ENCODE measurements around the gene PDE4DIP. TPM values are rescaled to one million over a fixed set of nuclear protein-coding genes. Genes with fewer than 3 reads are reported as not detected.
"Not testable (repeated sequence)": the region's sequence is repeated elsewhere in the genome, so short reads cannot be mapped to it uniquely, and the experiment has no call there.

The PDE4DIP gene
- total and polyA plus RNA-seq, 4 donors = 131 to 249 (median 215) TPM

DNA sequence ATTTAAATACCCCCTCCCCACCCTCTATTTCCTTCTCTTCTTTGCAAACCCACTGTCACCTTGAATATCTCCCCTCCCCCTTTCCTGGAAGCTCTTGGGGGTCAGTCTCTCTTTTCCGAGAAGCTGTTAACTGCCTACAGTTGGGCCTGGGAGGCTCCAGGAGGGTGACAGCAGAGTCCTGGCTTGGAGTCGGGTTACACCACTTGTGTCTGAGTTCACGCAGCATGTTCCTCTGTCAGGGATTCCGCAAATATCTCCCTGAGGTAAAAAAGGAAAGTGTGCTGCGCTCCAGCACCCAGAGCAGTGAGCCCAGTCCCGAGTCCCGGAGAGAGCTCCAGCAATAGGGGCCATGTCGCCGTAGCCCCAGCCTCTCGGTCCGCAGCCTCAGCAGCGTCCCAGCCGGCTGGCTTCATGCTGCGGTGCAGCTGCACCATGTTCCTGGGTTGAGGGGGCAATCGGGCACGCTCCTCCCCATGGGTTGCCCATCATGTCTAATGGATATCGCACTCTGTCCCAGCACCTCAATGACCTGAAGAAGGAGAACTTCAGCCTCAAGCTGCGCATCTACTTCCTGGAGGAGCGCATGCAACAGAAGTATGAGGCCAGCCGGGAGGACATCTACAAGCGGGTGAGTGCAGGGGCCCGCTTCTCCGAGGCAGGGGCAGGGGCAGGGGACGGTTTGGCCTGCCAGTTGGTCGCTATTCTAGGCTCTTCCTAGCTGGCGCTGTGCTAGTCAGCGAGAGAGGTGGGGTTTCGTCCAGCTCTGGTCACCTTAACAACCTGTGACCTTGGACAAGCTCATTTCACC lies 45.2 kb downstream of the PDE4DIP start:
- not testable (repeated sequence) for H3K27me3 ChIP-seq (ENCODE audit: control insufficient read depth, insufficient read depth, low read length); H3K9me3 ChIP-seq (ENCODE audit: control insufficient read depth, insufficient read depth, low read length); H3K4me3 ChIP-seq (ENCODE audit: low read depth, low read length); DNase-seq (ENCODE audit: low read depth in 4 of 6, low spot score in 6 of 6); H3K36me3 ChIP-seq (ENCODE audit: control insufficient read depth, insufficient read depth, low read length); H3K27ac ChIP-seq (ENCODE audit: low read depth, low read length); H3K4me1 ChIP-seq (ENCODE audit: control insufficient read depth, insufficient read depth, low read length)
- no CpG with 5 or more reads among the region's 28 CpGs for WGBS (ENCODE audit: insufficient coverage)

DNA sequence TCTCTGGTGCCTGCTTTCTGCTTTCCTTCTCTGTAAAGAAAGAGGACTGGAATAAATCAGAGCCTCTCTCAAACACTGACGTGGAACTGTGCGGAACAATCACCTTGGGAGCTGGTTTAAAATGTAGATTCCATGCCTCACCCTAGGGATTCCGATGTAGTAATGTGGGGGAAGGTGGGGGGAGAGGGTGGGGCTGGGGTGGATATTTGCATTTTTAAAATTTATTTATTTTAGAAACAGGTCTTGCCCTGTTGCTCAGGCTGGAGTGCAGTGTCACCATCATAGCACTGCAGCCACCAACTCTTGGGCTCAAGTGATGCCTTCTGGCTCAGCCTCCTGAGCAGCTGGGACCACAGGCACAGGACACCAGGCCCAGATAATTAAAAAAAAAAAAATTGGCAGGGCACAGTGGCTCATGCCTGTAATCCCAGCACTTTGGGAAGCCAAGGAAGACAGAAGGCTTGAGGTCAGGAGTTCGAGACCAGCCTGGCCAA lies 45.9 kb downstream of the PDE4DIP start:
- not testable (repeated sequence) for DNase-seq (ENCODE audit: low read depth in 4 of 6, low spot score in 6 of 6); H3K4me1 ChIP-seq (ENCODE audit: control insufficient read depth, insufficient read depth, low read length); H3K9me3 ChIP-seq (ENCODE audit: control insufficient read depth, insufficient read depth, low read length); H3K4me3 ChIP-seq (ENCODE audit: low read depth, low read length); H3K36me3 ChIP-seq (ENCODE audit: control insufficient read depth, insufficient read depth, low read length); H3K27me3 ChIP-seq (ENCODE audit: control insufficient read depth, insufficient read depth, low read length); H3K27ac ChIP-seq (ENCODE audit: low read depth, low read length)
- no CpG with 5 or more reads among the region's 4 CpGs for WGBS (ENCODE audit: insufficient coverage)

DNA sequence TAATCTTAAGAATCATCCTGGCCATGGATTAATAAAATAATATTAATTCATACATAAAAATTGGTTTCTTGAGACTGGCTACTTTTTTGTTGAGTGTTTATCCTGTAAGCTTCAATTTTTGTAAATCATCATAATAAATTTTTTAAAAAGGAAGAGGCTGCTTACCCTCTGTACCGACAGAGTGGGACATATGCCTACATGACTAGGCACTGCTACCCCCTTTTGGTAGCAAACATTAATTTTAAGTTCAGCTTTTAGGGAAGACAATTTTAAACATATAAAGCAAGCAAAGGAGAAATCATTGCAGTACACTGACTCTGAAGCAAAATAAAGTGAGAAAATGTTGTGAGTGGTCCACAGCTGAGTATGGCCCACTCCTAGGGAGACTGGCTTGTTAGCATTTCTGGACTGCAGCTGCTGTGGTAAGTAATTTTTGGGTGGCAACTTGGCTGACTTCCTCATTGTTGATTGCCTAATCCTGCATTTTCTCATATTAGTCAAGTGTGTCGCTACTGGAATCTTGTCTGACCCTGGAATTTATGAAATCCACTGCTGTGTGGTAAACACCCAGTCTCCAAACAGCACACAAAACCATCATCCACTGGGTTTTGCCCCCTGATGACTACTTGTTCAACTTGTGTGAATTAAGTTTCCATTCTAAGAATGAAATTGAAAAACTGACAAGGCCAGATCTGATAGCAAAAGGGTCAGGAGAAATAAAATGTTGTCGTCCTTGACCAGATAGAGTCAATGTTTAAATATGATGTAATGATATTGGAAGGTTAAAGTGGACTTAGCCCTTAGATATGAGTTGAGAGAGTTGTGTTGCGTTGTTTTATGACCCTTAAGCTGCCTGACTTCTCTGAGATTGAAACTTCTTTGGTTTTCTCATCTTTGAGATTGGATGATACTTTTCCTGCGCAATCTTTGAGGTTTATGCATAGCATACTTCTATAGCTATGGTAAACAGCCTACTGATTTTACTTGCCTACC lies 50.4 kb downstream of the PDE4DIP start:
- H3K36me3 ChIP-seq (ENCODE audit: control insufficient read depth, insufficient read depth, low read length); H3K9me3 ChIP-seq (ENCODE audit: control insufficient read depth, insufficient read depth, low read length); H3K4me1 ChIP-seq (ENCODE audit: control insufficient read depth, insufficient read depth, low read length); DNase-seq (ENCODE audit: low read depth in 4 of 6, low spot score in 6 of 6); H3K4me3 ChIP-seq (ENCODE audit: low read depth, low read length); H3K27ac ChIP-seq (ENCODE audit: low read depth, low read length); H3K27me3 ChIP-seq (ENCODE audit: control insufficient read depth, insufficient read depth, low read length): not testable (repeated sequence)
- WGBS (ENCODE audit: insufficient coverage) = no CpG with 5 or more reads among the region's 5 CpGs

DNA sequence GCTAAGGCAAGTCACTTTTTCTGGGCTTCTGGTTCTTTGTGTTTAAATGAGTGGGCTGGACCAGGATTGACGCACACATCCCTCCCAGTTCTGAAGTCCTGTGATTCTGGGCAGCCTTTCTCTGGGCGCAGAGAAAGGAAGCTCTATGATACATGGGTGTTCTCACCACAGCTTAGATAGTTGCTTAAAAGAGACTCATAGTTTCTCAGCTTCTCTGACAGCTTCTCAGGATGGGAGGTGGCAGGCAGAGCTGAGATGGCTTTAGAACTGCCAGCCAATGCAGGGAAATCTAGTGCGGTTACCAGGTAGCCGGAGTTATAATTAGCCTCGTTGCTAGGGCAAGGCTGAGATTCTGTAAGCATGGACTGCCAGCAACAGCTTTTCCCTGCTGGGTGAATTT lies 55.8 kb downstream of the PDE4DIP start:
- not testable (repeated sequence) for DNase-seq (ENCODE audit: low read depth in 4 of 6, low spot score in 6 of 6); H3K27ac ChIP-seq (ENCODE audit: low read depth, low read length); H3K27me3 ChIP-seq (ENCODE audit: control insufficient read depth, insufficient read depth, low read length); H3K36me3 ChIP-seq (ENCODE audit: control insufficient read depth, insufficient read depth, low read length); H3K4me3 ChIP-seq (ENCODE audit: low read depth, low read length); H3K9me3 ChIP-seq (ENCODE audit: control insufficient read depth, insufficient read depth, low read length); H3K4me1 ChIP-seq (ENCODE audit: control insufficient read depth, insufficient read depth, low read length)
- WGBS (ENCODE audit: insufficient coverage) = no CpG with 5 or more reads among the region's 5 CpGs

DNA sequence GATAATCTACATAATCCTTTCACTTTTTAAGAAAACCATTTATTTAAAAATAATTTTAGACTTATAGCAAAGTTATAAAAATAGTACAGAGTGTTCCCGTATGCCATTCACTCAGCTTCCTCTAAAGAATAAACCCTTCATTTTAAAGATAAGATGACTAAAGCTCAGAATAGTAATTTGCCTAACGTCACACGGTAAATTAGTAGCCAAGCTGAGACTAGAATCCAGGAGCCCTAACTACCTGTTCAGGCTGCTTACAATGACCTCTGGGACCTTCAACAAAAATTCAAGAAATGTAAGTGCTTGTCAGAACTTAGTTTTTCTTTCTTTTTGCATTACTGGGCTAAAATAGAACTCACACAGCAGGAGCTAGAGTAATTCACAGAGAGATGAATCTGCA lies 56.5 kb downstream of the PDE4DIP start:
- H3K27ac ChIP-seq (ENCODE audit: low read depth, low read length); H3K9me3 ChIP-seq (ENCODE audit: control insufficient read depth, insufficient read depth, low read length); H3K36me3 ChIP-seq (ENCODE audit: control insufficient read depth, insufficient read depth, low read length); DNase-seq (ENCODE audit: low read depth in 4 of 6, low spot score in 6 of 6); H3K4me3 ChIP-seq (ENCODE audit: low read depth, low read length); H3K27me3 ChIP-seq (ENCODE audit: control insufficient read depth, insufficient read depth, low read length); H3K4me1 ChIP-seq (ENCODE audit: control insufficient read depth, insufficient read depth, low read length): not testable (repeated sequence)
- no CpG with 5 or more reads among the region's 3 CpGs for whole genome bisulfite sequencing (ENCODE audit: insufficient coverage)

DNA sequence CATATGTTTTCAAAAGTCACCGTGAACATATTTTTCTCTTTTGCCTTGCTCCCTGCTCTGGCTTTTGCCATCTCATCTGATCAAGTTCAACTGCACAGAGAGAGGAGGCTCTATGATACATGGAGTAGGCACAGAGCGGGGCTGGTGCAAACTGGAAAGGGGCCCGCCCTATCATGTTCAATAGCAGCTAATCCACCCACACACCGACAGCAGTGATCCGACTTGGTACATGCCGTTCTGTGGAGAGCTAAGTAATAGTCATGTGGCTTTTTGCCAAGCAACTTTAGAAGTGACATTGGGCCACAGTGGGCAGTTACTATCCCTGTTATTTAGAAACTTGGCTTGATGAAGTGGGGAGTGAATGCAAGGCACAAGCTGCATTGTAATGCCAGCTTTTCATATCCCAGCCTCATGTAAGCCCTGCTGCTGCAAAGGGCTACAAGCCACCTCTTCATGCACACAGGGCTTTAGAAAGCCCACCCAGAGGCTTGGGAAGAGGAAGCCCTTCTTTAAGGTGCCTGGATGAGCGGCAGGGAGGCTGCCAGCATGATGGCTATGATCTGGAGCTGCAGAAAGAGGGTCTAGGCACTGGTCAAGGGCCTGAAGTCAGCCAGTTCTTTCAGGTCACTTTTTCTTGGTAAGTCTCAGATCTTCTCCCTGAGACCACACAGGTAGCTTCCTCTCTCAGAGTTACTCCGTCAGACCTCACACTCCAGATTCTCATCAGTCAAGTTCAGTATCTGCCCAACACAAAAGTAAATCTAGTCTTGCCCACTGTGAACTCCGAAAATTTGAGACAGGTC lies 57.1 kb downstream of the PDE4DIP start:
- not testable (repeated sequence) for H3K4me3 ChIP-seq (ENCODE audit: low read depth, low read length); H3K9me3 ChIP-seq (ENCODE audit: control insufficient read depth, insufficient read depth, low read length); H3K36me3 ChIP-seq (ENCODE audit: control insufficient read depth, insufficient read depth, low read length); H3K27me3 ChIP-seq (ENCODE audit: control insufficient read depth, insufficient read depth, low read length); DNase-seq (ENCODE audit: low read depth in 4 of 6, low spot score in 6 of 6); H3K27ac ChIP-seq (ENCODE audit: low read depth, low read length); H3K4me1 ChIP-seq (ENCODE audit: control insufficient read depth, insufficient read depth, low read length)
- WGBS (ENCODE audit: insufficient coverage) = no CpG with 5 or more reads among the region's 9 CpGs

DNA sequence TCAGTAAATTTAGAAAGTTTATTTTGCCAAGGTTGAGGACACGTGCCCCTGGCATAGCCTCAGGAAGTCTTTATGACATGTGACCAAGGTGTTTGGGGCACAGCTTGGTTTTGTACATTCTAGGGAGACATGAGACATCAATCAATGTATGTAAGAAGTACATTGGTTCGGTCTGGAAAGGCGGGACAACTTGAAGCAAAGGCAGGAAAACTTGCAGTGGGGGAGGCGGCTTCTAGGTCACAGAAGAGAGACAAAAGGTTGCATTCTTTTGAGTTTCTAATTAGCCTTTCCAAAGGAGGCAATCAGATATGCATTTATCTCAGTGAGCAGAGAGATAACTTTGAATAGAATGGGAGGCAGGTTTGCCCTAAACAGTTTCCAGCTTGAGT lies 57.7 kb downstream of the PDE4DIP start:
- H3K9me3 ChIP-seq (ENCODE audit: control insufficient read depth, insufficient read depth, low read length); DNase-seq (ENCODE audit: low read depth in 4 of 6, low spot score in 6 of 6); H3K27ac ChIP-seq (ENCODE audit: low read depth, low read length); H3K4me1 ChIP-seq (ENCODE audit: control insufficient read depth, insufficient read depth, low read length); H3K36me3 ChIP-seq (ENCODE audit: control insufficient read depth, insufficient read depth, low read length); H3K4me3 ChIP-seq (ENCODE audit: low read depth, low read length); H3K27me3 ChIP-seq (ENCODE audit: control insufficient read depth, insufficient read depth, low read length): not testable (repeated sequence)
- WGBS (ENCODE audit: insufficient coverage) = no CpG with 5 or more reads among the region's 4 CpGs

DNA sequence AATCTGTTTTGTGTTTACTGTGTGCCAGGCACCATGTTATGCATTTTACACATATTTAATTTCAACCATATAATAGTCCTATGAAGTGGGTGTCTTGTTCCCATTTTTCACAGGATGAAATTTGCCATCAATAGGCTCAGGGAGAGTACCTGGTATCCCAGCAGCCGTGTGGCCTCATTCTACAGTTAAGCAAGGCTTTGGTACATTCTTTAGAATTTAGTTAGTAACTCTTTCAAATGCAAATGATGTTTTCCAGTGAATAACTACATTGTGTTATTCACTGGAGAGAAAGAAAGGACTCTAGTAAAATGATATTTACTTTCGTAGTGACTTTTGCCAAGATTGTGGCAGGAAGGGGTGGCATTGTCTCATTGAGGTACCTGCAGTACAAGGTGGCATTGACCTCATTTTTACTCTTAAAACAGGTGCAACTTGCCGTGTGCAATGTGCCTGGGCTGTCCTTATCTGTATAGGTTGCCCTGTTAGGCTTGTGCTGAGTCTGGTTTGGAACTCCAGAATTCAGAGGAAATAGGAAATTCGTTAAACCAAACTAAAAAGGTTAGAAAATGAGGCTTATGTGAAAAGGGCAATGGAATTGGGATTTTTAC lies 65.1 kb downstream of the PDE4DIP start:
- DNase-seq (ENCODE audit: low read depth in 4 of 6, low spot score in 6 of 6); H3K27me3 ChIP-seq (ENCODE audit: control insufficient read depth, insufficient read depth, low read length); H3K36me3 ChIP-seq (ENCODE audit: control insufficient read depth, insufficient read depth, low read length); H3K9me3 ChIP-seq (ENCODE audit: control insufficient read depth, insufficient read depth, low read length); H3K4me3 ChIP-seq (ENCODE audit: low read depth, low read length); H3K4me1 ChIP-seq (ENCODE audit: control insufficient read depth, insufficient read depth, low read length); H3K27ac ChIP-seq (ENCODE audit: low read depth, low read length): not testable (repeated sequence)
- WGBS (ENCODE audit: insufficient coverage) = no CpG with 5 or more reads among the region's 4 CpGs

DNA sequence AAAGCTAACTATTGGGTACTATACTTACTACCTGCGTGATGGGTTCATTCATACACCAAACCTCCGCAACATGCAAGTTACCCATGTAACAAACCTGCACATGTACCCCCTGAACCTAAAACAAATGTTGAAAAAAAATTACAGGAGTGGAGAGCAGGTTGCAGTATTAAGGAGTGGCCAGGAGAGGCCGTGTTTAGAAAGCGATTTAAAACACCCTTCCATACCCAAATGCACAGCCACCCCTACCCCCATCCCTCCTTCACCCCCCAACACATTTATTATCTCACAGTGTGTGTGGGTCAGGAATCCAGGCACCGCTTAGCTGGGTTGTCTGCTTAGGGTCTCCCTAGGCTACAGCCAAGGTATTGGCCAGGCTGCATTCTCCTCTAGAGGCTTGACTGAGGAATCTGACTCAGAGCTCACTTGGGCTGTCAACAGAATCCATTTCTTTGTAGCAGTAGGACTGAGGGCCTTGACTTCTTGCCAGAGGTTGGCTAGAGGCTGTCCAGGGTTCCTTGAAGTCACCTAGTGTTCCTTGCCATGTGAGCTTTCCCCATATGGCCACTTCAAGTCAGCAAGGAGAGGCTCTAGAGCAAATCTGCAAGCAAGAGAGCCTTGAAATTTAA lies 67.2 kb downstream of the PDE4DIP start:
- not testable (repeated sequence) for H3K4me1 ChIP-seq (ENCODE audit: control insufficient read depth, insufficient read depth, low read length); DNase-seq (ENCODE audit: low read depth in 4 of 6, low spot score in 6 of 6); H3K4me3 ChIP-seq (ENCODE audit: low read depth, low read length); H3K27ac ChIP-seq (ENCODE audit: low read depth, low read length); H3K27me3 ChIP-seq (ENCODE audit: control insufficient read depth, insufficient read depth, low read length); H3K9me3 ChIP-seq (ENCODE audit: control insufficient read depth, insufficient read depth, low read length); H3K36me3 ChIP-seq (ENCODE audit: control insufficient read depth, insufficient read depth, low read length)
- no CpG with 5 or more reads among the region's 5 CpGs for WGBS (ENCODE audit: insufficient coverage)

All from spinal cord (tissue), 10 donors.